AG09319 (cell line): ENCODE data around the gene SPEG.
A peak's percentile ranks its signal among the peaks of the same experiment; 100 is the strongest.

Experiments used
- DNase-seq: peaks from one replicate; pipeline ENCODE4 v3.0.0-alpha.2; 2010; ENCODE audit warnings: low read depth; ENCODE audit errors: extremely low read depth
- TF ChIP-seq, protein P1 (sequence below): IDR thresholded peaks from 2 replicates; pipeline ENCODE4 v1.5.1; 2011; ENCODE audit warnings: low read depth, mild to moderate bottlenecking, inconsistent platforms, low read length, moderate library complexity

SPEG gene

DNA sequence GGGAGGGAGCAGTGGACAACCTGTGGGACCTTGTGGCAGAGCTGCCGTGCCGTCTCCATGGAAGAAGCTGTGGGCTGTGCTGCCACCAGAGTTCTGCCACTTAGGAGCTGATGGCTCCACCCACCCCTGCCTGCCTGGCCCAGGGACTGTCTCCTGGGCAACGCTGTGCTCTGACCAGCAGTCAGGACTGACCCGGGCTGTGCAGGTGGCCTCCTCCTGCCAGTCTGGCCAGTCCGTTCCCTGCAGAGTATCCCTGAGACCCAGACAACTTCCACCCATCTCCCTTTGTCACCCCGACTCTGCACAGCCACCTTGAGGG lies 92.4 kb downstream of the SPEG start:
- TF ChIP-seq, protein P1, sequence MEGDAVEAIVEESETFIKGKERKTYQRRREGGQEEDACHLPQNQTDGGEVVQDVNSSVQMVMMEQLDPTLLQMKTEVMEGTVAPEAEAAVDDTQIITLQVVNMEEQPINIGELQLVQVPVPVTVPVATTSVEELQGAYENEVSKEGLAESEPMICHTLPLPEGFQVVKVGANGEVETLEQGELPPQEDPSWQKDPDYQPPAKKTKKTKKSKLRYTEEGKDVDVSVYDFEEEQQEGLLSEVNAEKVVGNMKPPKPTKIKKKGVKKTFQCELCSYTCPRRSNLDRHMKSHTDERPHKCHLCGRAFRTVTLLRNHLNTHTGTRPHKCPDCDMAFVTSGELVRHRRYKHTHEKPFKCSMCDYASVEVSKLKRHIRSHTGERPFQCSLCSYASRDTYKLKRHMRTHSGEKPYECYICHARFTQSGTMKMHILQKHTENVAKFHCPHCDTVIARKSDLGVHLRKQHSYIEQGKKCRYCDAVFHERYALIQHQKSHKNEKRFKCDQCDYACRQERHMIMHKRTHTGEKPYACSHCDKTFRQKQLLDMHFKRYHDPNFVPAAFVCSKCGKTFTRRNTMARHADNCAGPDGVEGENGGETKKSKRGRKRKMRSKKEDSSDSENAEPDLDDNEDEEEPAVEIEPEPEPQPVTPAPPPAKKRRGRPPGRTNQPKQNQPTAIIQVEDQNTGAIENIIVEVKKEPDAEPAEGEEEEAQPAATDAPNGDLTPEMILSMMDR: no peak
- DNase-seq: no peak

DNA sequence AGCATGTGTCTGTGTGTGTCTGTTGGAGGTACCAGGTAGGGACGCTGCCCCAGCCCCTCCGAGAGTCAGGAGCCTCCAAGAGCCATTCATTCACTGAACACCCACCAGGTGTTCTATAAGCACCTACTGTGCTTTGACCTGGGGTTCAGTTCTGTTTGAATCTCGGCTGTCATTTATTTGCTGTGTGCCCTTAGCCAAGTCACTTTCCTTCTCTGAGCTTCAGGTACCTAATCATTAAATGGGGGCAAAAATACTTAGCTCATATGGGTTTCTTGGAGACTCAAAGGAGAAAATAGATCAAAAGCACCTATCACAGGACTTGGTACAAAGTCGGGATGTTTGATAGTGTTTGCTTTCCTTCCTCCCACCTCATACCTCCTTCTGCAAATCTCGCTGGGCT lies 92.8 kb downstream of the SPEG start:
- no peak for DNase-seq
- TF ChIP-seq, protein P1: no peak

DNA sequence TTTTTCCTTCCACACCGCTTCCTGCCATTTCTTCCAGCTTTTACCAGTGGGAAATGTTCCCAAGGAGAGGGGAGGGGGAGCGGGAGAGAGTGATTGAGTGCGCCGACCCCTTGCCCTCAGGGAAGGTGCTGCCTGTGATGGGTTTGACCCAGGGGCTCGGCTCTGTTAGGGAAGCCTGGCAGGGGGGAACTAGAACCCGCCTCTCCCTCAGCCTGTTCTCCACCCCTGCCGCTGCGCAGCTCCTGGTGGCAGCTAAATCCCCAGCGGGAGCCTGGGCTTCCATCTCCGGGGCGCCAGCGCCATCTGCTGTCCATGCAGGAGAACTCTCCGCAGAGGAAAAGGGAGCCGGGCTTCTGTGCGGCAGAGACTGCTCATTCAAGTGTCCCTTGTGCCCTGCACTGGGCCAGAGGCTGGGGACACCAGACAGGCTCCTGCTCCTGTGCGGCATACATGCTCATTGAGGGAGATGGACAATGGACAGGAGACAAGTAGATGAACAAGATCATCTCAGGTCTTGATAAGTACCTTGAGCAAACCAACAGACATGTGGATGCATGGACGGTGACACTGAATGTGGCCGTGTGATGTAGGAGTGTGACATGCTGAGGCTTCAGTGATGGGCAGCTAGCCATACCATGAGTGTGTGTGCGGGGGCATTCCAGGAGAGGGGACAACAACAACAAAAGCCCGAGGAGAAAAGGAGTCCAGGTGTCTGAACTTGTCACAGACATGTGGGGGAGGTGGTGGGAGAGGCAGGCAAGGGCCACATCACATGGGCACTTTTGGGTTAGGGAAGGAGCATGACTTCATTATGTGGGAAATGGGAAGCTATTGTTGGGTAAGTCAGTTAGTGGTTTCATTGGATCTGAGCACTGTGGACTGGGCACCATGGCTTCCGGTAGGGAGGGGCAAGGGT lies 95.7 kb downstream of the SPEG start:
- TF ChIP-seq, protein P1: peak; percentile 96
- peak; percentile 53 for DNase-seq

DNA sequence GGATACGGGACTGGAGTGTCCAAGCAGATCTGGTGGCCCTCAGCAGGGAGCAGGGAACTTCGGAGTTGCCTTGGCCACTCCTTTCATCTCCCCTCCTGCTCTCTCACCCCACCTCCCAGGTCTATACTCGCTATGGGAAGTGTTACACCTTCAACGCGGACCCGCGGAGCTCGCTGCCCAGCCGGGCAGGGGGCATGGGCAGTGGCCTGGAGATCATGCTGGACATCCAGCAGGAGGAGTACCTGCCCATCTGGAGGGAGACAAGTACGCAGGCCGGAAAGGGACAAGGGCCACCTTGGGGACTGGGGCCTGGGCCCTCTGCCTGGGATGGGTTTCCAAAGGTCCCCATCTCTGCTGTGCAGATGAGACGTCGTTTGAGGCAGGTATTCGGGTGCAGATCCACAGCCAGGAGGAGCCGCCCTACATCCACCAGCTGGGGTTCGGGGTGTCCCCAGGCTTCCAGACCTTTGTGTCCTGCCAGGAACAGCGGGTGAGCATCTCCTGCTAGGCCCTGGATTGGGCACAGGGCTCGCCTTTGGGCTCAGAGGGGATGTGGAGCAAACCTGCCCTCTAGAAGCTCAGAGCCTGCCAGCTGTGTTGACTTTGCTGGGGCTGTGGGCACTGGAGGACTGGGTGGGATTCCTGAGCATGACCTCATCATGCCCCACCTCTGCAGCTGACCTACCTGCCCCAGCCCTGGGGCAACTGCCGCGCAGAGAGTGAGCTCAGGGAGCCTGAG lies 97.2 kb downstream of the SPEG start:
- DNase-seq: no peak
- TF ChIP-seq, protein P1: no peak

DNA sequence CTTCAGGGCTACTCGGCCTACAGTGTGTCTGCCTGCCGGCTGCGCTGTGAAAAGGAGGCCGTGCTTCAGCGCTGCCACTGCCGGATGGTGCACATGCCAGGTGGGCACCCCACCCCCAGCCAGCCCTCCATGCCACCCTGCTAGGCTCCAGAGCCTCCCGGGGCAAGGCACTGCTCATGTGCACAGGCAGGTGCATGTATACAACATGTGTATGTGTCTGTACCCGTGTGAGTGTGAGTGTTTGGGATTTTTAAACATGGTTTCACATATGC lies 97.7 kb downstream of the SPEG start:
- DNase-seq: no peak
- TF ChIP-seq, protein P1: no peak

DNA sequence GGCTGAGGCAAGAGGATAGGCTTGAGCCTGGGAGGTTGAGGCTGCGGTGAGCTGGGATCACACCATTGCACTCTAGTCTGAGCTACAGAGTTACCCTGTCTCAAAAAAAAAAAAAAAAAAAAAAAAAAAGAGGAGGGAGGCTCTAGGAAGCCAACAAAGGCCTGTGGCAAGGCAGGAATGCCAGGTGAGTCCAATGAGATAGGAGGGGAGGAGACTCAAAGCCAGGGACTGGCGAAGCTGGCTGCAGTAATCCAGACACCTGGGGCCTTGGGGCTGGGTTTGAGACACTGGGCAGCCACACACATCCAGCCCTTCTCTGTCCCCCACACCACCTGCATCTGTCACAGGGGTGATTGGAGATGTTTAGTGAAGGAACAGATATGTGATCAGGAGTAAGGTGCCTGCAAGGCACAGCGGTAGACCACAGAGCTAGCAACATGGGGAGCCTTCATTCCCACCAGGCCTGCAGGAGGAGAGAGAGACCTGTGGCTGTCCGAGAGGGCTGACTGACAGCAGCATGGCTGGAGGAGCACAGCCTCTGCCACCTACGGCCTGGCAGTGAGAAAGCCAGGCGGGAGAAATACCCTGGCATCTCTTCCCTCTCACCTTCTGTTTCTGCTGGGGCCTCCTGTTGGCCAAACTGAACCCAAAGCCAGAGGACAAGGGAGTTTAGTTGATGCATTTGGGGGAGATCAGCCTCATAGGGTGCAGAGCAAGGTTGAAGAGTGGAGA lies 99.5 kb downstream of the SPEG start:
- DNase-seq: no peak
- TF ChIP-seq, protein P1: no peak

DNA sequence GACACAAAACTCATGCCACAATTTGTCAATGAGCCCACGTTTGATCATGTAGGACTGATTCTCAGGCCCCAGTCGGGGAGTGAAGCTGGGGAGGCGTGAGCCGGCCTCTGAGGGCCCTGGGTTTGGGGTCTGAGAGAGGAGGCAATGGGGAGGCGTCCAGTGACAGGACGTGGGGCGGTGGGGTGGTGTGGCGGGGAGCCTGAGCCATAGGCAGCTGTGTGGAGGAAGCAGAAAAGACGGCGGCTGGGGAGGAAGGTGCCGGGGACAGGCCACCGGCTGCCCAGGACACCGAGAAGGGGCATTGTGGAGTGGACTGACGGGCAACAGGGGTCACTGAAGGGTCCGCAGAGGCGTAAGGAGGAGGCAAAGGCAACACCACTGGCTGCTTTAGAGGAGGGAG lies 101.8 kb downstream of the SPEG start:
- TF ChIP-seq, protein P1: no peak
- no peak for DNase-seq
